NCI-H1092 (cell line): ENCODE data around the gene OR2M2.

Source experiments
- DNase-seq: peaks from one replicate; lab custom pipeline; 2025; lab: John Stamatoyannopoulos, UW

Gene OR2M2

DNA sequence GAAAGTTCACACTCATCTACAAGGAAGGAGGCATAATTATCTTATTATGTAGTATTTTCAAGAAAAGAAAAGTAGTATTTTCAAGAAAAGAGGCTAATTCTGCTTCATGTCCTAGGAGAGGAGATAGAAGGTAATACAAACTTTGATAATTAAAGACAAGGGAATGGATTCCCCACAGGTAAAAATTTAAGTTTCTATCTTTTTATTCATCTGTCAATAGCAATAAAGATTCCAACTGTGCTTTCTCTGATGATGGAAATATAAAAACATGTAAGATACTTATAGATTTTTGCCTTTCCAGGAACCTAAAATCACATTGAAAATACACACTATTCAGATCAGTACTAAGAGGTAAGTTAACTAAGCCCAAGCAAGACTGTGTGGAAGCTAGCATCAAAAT lies at the start of gene OR2M2:
TSS of gene OR2M2 (plus strand) at position 301 of the 400 bp plus-strand sequence. CDS start 5,165 bp downstream, outside the sequence.
- DNase-seq: no peak

- DNase-seq: no peak
Observed at GRCh38 chr1:248127653-248128052, 47.0 kb upstream of the OR2M2 start.

- no peak for DNase-seq
Observed at GRCh38 chr1:248136811-248137210, 37.8 kb upstream of the OR2M2 start.

- no peak for DNase-seq
Observed at GRCh38 chr1:248140846-248141245, 33.8 kb upstream of the OR2M2 start.

DNA sequence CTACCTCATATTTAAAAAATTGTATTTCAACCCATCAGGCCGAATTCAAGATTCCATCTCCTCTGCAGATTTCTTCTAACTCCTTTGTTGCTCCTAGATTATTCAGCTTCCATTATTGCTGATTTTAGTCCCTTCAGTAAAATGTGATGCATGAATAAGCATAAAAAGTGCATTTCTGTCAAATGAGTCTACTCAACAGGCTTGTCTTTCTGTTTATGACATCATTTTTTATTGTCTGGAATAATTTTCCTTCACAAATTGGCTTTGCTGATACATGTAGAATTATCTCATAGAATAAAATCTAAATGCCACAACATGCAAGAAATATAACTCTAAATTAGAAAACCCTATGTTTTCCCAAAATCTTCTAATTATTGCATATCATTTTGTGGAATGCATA lies 31.3 kb upstream of the OR2M2 start:
- no peak for DNase-seq

GRCh38 chr1:248144513-248145198 lies 30.0 kb upstream of the OR2M2 start, which contains the start of gene OR2M5:
Gene OR2M5 (plus strand): TSS chr1:248145148. CDS start chr1:248145148, 0 bp downstream.
- no peak for DNase-seq

DNA sequence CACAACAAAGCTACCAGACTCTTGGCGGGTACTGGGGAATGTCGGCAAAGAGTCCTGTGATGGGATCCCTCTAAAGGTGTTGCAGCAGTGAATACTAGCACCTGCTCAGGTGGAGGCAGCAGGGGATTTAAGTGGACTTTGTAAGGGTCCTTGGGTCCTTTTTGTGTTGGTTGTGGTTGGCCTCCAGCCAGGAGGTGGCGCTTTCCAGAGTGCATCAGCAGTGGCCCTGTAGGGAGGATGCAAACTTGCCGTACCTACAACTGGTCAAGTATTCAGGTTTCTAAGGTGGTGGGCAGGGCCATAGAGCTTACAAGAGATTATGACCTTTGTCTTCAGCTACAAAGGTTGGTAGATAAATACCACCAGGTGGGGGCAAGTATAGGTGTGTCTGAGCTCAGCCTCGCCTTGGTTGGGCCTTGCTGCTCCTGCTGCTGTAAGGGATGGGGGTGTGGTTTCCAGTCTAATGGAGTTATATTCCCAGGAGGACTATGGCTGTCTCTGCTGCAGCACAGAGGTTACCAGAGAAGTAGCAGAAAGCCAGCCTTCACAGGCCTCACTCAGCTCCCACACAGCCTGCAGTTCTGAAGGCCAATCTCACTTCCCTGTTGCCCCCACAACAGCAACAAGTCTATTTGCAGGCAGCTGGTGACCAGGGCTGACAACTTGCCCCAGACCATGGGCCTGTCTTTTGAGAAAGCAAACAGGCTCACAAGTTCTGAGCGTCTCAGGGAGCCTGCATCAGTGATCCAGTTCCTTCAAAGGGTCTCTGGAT lies 22.4 kb upstream of the OR2M2 start:
- no peak for DNase-seq

GRCh38 chr1:248155927-248156326 lies 18.7 kb upstream of the OR2M2 start:
- no peak for DNase-seq

DNA sequence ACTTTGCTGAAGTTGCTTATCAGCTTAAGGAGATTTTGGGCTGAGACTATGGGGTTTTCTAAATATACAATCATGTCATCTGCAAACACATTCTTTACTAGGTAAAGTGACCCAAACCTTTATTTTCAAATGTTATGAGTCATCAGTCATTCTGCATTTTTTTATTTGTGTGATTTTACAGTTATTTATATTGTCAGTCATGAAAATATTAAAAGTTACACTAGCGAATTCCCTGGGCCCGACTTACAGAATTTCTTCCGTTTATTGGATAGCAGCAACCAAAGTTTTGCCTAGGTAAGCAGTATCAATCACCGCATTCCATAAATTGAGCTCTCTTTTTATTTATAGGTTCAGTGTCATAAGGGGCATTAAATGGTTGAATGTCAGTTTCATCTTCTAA lies 15.9 kb upstream of the OR2M2 start:
- DNase-seq: no peak

DNA sequence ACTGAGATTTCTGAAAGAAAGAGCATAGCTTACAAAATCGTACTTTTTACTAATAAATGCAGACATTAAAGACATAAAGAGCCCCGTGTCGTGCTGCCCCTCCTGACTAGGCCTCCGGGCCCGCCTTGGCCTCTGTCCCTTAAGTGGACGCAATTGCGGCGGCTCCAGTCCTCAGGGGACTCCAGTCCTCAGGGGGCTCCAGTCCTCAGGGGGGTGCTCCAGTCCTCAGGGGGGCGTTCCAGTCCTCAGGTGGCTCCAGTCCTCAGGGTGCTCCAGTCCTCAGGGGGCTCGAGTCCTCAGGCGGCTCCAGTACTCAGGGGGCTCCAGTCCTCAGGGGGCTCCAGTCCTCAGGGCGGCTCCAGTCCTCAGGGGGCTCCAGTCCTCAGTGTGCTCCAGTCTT lies 10.6 kb upstream of the OR2M2 start:
- no peak for DNase-seq

- DNase-seq: no peak
Observed at GRCh38 chr1:248165186-248165585, 9.4 kb upstream of the OR2M2 start.

GRCh38 chr1:248183996-248184395 lies 9.4 kb downstream of the OR2M2 start:
- DNase-seq: no peak

GRCh38 chr1:248187363-248187762 lies 12.7 kb downstream of the OR2M2 start:
- DNase-seq: no peak

DNA sequence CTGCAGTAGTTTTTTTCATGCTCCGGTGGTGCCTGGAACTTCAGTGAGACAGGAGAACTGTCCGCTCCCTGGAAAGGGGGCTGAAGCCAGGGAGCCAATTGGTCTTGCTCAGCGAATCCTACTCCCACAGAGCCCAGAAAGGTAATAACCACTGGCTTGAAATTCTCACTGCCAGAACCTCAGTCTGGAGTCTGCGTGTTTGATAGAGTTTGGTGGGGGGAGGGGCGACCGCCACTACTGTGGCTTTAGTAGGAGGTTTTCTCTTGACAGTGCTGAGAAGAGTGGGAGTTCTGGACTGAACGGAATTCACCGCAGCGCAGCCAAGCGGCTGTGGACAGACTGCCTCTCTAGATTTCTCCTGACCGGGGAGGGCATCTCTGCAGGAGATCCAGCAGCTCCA lies 14.4 kb downstream of the OR2M2 start:
- no peak for DNase-seq

GRCh38 chr1:248194117-248194516 lies 19.5 kb downstream of the OR2M2 start:
- no peak for DNase-seq

- DNase-seq: no peak
Observed at GRCh38 chr1:248196965-248197364, 22.3 kb downstream of the OR2M2 start, which contains the start of gene OR2M3. Gene OR2M3 (plus strand): TSS chr1:248197265. CDS start chr1:248203068, 5,803 bp downstream.

- DNase-seq: no peak
Observed at GRCh38 chr1:248215880-248216279, 41.3 kb downstream of the OR2M2 start.

- no peak for DNase-seq
Observed at GRCh38 chr1:248225537-248225936, 50.9 kb downstream of the OR2M2 start.

GRCh38 chr1:248229360-248229908 lies 54.8 kb downstream of the OR2M2 start:
- no peak for DNase-seq
